ENCODE results near the gene ANKRD44.
"Not testable (repeated sequence)": the region's sequence is repeated elsewhere in the genome, so short reads cannot be mapped to it uniquely, and the experiment has no call there.

The ANKRD44 gene

GRCh38 chr2:197010200-197011020 lies 300.2 kb downstream of the ANKRD44 start:
- DNase-seq = no peak

DNA sequence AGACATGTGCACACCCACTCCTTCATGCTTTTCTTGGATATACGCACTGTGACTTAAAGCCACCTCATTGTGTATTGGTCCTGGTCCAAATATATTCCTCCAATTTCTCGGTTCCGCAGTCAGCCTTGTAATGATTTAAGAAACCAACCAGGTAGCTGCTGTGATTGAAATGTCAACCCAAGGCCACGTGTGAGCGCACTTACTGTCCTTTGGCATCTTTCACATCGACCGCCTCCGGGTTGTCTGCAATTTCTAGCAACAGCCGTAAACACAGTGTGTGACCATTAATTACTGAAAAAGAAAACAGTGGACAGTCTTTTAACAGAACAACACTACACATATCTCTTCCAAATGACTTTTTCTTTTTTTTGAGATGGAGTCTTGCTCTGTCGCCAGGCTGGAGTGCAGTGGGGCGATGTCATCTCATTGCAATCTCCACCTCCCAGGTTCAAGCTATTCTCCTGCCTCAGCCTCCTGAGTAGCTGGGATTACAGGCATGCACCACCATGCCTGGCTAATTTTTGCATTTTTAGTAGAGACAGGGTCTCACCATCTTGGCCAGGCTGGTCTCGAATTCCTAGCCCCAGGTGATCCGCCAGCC lies 301.7 kb downstream of the ANKRD44 start:
- DNase-seq = not testable (repeated sequence)

GRCh38 chr2:197007716-197008628 lies 302.6 kb downstream of the ANKRD44 start:
- no peak for DNase-seq

- DNase-seq = no peak
Measured at GRCh38 chr2:197001921-197002320, 308.7 kb downstream of the ANKRD44 start.

- no peak for DNase-seq
Measured at GRCh38 chr2:196995757-196996314, 314.7 kb downstream of the ANKRD44 start.

DNA sequence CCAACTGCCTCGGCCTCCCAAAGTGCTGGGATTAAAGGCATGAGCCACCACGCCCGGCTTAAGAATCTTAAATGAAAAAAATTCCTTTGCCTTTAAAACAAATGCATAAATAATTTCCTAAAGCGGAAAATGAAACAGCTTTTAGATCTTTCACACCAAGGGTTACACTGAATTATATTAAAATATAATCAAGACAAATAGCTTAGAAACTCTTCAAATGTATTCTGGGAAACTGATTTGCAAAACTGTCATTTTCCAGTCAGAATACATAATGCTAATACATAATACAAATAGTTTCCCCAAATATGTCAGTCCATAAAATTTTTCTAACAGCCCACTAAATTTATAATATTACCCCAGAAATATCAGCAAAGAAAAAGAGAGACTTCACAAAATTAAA lies 315.8 kb downstream of the ANKRD44 start:
- no peak for DNase-seq

DNA sequence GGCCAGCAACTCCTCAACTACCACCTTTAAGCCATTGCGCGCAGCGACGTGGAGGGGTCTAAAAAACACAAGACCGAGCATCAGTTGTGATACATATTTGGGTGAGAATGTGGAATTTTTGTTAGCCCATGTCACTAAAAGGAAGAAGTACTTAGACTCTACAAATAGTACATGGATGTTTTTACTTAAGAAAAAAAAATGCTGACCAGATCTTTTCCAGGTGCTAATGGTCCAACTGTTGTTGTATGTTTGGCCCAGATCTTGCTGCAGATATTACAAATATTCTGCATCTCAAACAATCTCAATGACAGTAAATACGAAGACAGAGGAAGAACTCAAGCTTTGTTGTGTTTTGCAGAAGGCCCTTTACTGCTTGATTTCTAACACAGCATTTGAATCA lies 317.0 kb downstream of the ANKRD44 start:
- DNase-seq = no peak

DNA sequence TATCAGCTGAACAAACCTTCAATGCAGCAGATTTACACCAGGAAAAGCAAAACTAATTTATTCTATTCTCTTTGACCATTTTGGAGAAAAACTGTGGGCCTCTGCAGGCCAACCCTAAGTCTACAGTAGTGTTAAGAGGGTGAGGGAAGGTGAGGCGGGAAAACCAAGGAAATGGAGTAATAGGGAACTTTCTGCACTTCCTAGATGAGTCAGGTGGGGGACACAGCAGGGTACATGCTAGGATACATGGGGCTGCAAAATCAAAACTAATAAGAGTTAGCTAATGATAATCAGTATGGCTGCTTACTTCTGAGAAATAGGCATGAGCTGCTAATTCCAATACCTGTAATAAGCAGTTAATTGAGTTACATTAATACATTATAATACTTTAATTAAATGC lies 318.1 kb downstream of the ANKRD44 start:
- no peak for DNase-seq

GRCh38 chr2:196990788-196991461 lies 319.7 kb downstream of the ANKRD44 start:
- DNase-seq = no peak

GRCh38 chr2:196990092-196990491 lies 320.5 kb downstream of the ANKRD44 start:
- DNase-seq = no peak

DNA sequence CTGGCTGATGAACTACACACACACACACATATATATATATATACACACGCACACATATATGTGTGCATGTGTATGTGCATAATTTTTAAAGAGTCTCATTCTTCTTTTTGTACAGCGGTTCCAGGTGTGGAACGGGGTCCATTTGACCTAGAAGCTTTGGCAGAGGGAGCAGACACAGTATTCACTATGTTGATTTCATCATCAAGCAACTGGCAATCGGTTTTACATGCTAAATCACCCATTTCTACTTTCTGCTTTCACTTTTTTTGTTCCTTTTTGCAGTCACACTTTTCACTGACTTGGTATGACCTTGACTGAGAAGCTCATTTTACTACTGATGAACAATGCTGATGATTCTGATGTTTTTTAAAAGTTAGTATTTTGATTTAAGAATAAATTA lies 321.1 kb downstream of the ANKRD44 start:
- DNase-seq = no peak

DNA sequence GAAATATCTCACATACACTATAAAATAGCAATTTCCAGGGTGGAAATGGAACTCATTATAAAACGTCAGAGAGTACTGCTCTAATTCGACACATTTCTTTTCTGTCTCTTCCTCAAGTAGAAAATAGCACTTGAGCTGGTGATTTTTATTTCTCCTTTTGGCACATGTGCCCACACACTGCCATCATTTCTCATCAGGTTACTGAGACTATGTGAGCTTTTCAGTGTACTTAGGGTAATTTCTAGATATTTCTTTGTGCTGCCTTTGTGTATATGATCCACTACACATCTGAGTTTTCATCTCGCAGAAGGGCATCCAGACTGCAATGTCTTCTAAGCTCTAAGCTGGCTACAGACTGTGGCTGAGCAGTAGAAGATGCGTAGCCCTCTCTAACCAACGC lies 321.9 kb downstream of the ANKRD44 start:
- no peak for DNase-seq

GRCh38 chr2:196987649-196988364 lies 322.8 kb downstream of the ANKRD44 start:
- DNase-seq = peak; percentile 56

DNA sequence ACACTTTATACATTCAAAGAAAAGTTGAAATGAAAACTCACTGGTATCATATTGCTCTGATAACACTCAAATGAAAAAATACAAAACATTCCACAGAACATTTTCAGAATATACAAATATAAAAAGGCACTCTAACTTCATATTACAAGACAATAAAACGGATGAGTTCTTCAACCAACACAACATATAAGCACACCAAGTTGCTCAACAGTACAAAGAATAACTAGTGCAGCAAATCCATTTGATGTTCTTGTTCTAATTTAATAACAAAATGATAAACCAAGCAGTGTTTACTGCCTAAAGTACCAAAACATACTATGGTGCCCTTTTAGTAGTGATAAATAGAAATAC lies 323.3 kb downstream of the ANKRD44 start:
- DNase-seq = no peak

GRCh38 chr2:196985511-196986183 lies 324.9 kb downstream of the ANKRD44 start:
- no peak for DNase-seq

- no peak for DNase-seq
Measured at GRCh38 chr2:196984903-196985302, 325.7 kb downstream of the ANKRD44 start.

DNA sequence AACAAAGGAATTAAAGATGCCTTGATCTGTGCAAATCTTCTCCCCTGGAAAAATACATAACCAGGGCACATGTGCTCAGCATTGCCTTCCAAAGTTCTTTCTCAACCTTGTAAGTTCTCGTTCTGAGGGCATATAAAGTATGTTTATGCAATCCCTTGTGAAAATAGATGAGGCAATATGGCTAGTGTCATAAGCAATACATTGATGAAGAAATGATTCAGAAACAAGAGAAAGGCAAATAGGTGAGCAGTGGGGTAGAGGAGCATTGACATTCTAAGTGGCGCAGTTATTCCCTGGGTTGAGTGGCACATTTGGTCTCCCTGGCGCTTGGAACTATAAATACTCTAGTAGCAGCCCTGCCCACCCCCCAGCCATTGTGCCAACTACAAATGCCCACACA lies 326.6 kb downstream of the ANKRD44 start:
- no peak for DNase-seq

DNA sequence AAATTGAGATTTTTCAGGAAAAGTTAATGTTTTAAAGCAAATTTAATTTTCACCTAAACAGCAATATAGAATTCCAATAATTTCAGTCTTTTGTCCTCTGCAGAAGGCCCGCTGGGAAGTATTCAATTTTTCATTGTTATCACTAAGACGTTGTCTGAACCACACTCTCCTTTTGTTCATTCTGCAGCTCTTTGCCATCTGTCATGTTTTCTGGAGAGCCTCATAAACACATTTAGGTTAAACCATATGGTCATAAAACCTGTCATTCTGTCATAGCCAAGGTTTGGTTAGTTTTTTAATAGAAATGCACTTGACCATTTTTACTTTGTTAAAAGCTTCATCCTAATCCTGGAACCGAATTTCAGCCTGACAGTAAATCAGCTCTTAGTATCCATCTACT lies 330.1 kb downstream of the ANKRD44 start:
- DNase-seq = no peak

DNA sequence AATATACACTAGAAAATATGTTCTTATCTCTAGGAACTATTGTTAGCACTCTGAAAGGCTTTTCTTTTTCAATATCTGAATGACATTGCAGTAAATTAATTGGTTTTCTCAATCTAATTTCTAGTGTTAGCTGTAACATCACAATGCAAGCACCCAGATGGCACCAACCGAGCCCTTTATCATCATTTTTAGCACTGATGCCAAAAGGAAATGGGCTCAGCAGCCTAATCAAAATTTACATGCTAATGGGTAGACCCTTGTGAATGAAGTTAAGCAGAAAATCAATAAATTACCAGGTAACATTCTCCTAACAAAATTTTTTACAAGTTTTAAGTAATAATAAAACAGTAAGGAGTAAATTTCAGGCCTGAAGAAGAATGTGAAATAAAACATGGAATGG lies 330.6 kb downstream of the ANKRD44 start:
- no peak for DNase-seq

DNA sequence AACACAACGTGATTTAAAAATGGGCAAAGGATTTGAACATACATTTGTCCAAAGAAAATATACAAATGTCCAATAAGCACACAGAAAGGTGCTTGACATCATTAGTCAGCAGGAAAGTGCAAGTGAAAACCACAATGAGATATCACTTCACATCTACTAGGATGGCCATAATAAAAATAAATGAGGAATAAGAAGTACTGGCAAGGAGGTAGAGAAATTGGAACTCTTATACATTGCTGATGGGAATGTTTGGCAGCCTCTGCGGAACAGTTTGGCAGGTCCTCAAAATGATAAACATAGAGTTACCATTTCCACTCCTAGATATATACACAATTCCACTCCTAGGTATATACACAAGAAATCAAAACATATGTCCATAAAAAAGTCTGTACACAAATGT lies 333.1 kb downstream of the ANKRD44 start:
- DNase-seq = no peak

- no peak for DNase-seq
Measured at GRCh38 chr2:196974970-196975369, 335.6 kb downstream of the ANKRD44 start.
